ENCODE measurements around the gene TPGS2.
"Not testable (repeated sequence)": the region's sequence is repeated elsewhere in the genome, so short reads cannot be mapped to it uniquely, and the experiment has no call there.

TPGS2 gene

DNA sequence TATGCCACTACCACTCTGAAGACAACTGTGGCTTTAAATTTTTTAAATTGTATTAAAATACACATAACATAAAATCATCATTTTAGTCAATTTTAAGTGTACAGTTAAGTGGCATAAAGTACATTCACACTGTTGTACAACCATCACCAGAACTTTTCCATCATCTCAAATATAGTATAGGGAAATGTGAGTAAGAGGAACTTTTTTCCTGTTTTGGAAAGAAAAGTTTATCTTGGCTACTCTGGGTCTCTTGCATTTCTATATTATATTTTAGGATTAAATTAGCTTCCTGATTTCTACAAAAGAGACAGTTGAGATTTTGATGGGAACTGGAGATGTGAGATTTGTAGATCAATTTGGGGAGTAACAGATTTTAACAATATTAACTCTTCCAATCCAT lies 3.3 kb downstream of the TPGS2 start:
- H3K4me3 ChIP-seq (ENCODE audit: low read depth, low read length): no peak overlapping the region
- TF ChIP-seq CTCF (IDR thresholded peaks at IDR 0.05; ENCODE audit: low read depth, low read length): no peak

- no peak for TF ChIP-seq CTCF (IDR thresholded peaks at IDR 0.05; ENCODE audit: low read depth, low read length)
- no peak overlapping the region for H3K4me3 ChIP-seq (ENCODE audit: low read depth, low read length)
These were observed 7.1 kb downstream of the TPGS2 start for GRCh38 chr18:36821681-36822080.

GRCh38 chr18:36819621-36820020 lies 9.2 kb downstream of the TPGS2 start:
- H3K4me3 ChIP-seq (ENCODE audit: low read depth, low read length): no peak overlapping the region
- no peak for TF ChIP-seq CTCF (IDR thresholded peaks at IDR 0.05; ENCODE audit: low read depth, low read length)

- H3K4me3 ChIP-seq (ENCODE audit: low read depth, low read length): no peak overlapping the region
- TF ChIP-seq CTCF (IDR thresholded peaks at IDR 0.05; ENCODE audit: low read depth, low read length): no peak
These were observed 10.2 kb downstream of the TPGS2 start for GRCh38 chr18:36818652-36819051.

DNA sequence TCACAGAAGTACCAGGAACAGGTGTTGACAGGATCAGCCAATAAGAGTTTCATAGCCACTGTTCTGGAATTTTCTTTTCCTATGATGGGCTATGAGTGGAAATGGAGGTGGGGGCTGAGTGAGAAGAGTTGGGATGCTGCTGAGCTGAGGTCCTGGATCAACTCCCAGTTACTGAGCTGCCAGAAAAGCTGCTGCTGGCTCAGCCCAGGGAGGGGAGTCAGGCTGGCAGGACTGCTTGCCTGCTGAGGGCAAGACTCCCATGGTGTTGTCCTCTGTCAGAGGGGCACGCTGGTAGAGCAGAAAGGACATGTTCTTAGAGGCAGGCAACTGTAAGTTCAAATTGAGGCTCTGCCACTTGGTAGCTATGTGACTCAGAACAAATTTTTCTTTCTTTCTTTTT lies 11.8 kb downstream of the TPGS2 start:
- no peak for TF ChIP-seq CTCF (IDR thresholded peaks at IDR 0.05; ENCODE audit: low read depth, low read length)
- no peak overlapping the region for H3K4me3 ChIP-seq (ENCODE audit: low read depth, low read length)

- not testable (repeated sequence) for H3K4me3 ChIP-seq (ENCODE audit: low read depth, low read length)
These were observed 12.7 kb downstream of the TPGS2 start for GRCh38 chr18:36816096-36816495.

DNA sequence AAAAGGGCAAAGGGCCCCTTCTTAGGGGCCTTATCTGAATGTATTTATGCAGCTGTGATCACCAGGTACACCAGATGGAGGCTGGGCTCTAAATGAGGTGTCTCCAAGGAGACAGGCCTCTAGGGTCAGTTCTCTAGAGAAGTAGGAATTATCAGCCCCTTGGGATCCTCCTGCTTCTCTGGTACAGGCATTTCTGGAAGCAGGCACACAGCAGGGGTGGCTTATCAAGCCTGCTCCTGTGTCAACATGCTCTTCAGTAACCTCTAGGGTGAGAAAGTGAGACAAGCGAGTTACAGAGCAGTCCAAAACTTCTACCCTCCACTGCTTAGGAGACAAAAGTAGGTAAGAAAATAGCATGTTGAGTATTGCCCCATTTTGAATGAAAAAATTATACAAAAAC lies 13.8 kb downstream of the TPGS2 start:
- no peak for TF ChIP-seq CTCF (IDR thresholded peaks at IDR 0.05; ENCODE audit: low read depth, low read length)
- no peak overlapping the region for H3K4me3 ChIP-seq (ENCODE audit: low read depth, low read length)

DNA sequence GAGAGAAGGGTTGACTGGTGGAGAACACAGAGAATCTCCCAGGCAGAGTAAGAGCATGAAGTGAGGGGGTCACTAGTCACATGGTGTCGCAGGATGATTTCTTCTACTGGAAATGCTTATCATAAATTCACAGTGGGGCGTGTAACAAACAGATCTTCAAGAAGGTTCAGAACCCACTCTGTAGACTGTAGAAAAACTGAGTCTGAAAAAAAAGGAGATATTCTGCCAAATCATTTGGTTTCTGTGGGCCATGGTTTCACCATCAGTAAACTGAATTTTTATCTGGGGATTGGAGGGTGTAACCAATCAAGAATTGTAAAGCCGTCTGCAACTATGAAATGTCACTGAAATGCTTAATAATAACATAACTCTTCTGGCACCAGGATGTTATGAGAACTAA lies 15.0 kb downstream of the TPGS2 start:
- TF ChIP-seq CTCF (IDR thresholded peaks at IDR 0.05; ENCODE audit: low read depth, low read length): no peak
- H3K4me3 ChIP-seq (ENCODE audit: low read depth, low read length): no peak overlapping the region

Data from WI38 (cell line).